ENCODE measurements around the gene PSMA7. TPM values are rescaled to one million over a fixed set of nuclear protein-coding genes. Genes with fewer than 3 reads are reported as not detected.

The PSMA7 gene
- total RNA-seq, 2 experiments from 2014 or later: 432 to 433 TPM

DNA sequence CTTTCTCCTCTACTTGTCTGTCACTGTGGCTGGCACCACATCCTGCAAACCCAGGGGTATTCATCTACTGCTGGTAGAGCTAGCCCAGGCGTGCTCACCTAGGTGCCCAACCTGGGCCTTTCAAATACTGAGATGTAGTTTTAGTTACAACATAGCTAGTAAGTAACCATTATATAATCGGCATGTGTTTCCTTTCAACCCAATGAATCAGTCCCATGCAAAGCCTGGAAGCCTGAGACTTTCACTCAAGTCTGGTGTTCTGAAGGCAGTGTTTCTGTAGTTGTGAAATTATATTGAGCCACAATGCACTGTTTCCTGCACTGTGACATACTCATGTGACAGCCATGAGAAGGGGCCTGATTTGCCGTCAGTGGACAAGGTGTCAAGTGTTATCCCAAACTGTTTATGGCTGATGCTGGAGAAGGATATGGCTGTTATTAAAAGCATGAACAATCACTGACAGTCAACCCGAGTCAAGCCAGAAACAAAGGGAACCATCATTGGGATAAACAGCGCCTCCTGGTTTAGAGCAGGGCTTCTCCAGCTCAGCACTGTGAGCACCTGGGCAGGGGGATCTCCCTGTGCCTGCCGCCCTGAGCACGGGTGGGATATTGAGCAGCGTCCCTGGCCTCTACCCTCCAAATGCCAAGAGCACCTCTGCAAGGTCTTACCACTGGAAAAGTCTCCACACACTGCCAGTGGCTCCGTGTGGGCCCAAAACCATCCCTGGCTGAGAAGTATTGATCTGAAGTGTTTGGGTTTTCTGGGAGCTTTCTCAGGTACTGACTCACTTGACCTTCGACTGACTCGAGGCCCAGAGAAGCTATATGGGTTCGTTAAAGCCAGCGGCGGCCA lies 1.6 kb downstream of the PSMA7 start:
- POLR2A ChIA-PET: interaction anchor here (1.4 to 2.6 kb wide), 2 partner anchors 20 kb away, joined by 6 read pairs; partner anchors contain the start of gene LSM14B
- CTCF ChIA-PET: interaction anchor here (1.0 to 2.2 kb wide), 6 partner anchors 13 to 131 kb away, joined by 3 to 11 read pairs (median 4); partner anchors contain the start of gene LSM14B

DNA sequence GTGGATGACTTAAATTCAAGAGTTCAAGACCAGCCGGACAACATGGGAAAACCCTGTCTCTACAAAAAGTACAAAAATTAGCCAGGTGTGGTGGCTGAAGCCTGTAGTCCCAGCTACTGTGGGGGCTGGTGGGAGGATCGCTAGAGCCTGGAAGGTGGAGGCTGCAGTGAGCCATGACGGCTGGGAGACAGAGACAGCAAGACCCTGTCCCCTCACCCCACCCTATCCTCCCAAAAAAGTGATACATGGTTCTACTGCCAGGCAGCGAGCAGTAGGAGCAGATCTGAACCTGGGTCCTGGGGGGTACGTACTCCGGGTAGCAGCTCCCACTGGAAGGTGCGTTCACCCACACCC lies 2.2 kb downstream of the PSMA7 start:
- POLR2A ChIA-PET: interaction anchor here (1.4 kb wide), 1 partner anchor 19 kb away, joined by 6 read pairs; the partner anchor contains the start of gene LSM14B
- CTCF ChIA-PET: interaction anchor here (1.1 to 2.2 kb wide), 4 partner anchors 14 to 130 kb away, joined by 3 to 11 read pairs (median 5); partner anchors contain the start of gene LSM14B

DNA sequence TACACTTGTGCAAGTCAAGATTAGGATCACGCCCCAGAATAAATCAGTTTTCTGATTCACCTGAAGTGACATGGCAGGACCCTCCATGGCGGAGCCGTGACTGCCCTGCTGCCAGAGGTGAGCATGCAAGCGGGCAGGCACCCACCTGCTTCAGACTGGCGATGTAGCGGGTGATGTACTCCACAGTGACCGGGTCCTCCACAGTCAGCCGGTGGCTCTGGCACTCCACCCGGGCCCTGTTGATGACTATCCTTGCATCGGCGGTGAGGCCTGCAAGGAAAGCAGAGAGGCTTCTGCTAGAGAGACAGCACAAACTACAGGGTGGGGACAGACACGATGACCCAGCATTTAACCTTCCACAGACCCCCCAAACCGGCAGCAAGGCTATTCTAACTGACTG lies 3.6 kb downstream of the PSMA7 start:
- CTCF ChIA-PET: no interaction called here
- POLR2A ChIA-PET: no interaction called here

DNA sequence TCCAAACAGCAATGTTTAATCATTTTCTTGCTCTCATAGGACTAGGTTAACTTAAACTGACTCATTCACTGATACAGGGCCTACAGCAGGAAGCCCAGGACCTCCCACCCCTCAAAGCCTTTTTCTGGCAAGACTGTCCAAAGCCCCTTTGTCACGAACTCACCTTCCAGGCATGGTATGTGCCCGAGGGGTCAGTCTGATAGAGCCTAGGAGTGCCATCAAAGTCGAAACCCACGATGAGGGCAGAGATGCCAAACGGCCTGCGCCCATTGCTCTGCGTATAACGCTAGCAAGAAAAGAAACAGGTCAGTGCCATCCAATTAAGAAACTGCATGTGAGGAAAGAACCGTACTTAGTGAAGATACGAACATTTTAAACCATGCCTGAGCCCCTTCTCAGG lies 4.3 kb downstream of the PSMA7 start:
- CTCF ChIA-PET: interaction anchor here (0.7 to 0.9 kb wide), 2 partner anchors 17 to 629 kb away, joined by 3 read pairs; no protein-coding TSS in a partner anchor
- POLR2A ChIA-PET: no interaction called here

DNA sequence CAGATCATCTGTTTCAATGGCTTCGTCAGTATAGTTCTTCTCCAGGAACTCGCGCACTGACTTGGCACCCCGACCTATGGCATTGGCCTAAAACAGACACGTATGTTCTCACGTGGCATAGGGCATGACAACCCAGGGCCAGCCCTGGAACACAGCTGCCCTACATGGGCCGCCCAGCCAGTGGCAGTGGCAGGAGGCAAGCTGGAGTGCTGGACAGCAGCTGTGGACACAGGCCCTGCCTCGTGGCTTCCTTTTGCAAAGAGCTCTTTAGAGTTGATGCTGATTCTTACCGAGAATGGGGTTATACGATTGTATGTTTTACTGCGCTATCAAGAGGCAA lies 5.0 kb downstream of the PSMA7 start:
- ChIA-PET CTCF (interaction anchor here (0.7 to 0.9 kb wide), 3 partner anchors 16 to 628 kb away, joined by 3 to 4 read pairs (median 3); no protein-coding TSS in a partner anchor), POLR2A (no interaction called here)

DNA sequence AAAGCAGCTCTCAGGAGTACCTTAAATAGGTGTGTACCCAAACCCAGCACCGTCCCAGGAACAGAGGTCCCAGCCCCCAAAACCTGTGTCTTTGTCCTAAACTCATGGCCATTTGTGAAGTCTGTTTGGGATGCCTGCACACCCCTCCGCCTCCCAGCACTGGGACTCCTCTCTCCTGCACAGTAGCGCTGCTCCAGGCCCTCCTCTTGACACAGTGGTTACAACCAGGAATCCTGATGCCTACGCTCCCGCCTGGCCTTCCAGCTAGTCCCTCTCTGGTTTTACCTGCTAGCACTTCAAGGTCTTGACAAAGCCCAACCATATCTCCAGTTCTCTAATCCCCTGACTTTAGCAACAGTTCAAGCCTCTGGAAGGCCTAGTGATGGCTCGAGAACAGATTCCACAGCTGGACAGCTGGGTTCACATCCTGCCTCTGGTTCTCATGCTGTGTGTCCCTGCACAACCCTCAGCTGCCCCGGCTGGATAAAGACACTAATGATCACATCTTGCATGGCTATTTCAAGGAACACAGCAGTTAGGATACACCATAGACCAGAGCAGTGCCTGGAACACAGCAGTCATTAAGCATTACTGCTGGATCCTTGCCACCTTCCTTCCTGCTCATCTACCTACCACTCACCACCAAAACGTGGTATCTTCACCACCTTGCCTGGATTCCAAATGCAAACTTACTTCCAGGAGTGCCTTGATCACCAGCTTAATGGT lies 5.6 kb downstream of the PSMA7 start:
- CTCF ChIA-PET: interaction anchor here (0.9 kb wide), 2 partner anchors 16 to 126 kb away, joined by 3 to 4 read pairs; no protein-coding TSS in a partner anchor
- POLR2A ChIA-PET: no interaction called here

DNA sequence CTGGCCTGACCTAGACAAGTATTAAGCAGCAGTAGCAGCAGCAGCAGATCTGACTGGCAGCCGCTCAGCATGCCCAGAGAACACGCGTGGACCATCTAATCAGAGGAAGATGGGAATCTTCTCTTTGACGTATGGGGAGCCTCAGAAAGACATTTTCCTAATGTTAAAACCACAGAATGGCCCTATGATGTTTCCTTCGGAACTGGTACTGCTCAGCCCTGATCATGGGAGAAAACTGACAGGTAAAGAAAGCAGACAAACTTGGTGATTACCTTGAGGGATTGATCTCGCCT lies 6.2 kb downstream of the PSMA7 start:
- POLR2A ChIA-PET: no interaction called here
- CTCF ChIA-PET: interaction anchor here (2.0 kb wide), 1 partner anchor 126 kb away, joined by 7 read pairs; no protein-coding TSS in a partner anchor

DNA sequence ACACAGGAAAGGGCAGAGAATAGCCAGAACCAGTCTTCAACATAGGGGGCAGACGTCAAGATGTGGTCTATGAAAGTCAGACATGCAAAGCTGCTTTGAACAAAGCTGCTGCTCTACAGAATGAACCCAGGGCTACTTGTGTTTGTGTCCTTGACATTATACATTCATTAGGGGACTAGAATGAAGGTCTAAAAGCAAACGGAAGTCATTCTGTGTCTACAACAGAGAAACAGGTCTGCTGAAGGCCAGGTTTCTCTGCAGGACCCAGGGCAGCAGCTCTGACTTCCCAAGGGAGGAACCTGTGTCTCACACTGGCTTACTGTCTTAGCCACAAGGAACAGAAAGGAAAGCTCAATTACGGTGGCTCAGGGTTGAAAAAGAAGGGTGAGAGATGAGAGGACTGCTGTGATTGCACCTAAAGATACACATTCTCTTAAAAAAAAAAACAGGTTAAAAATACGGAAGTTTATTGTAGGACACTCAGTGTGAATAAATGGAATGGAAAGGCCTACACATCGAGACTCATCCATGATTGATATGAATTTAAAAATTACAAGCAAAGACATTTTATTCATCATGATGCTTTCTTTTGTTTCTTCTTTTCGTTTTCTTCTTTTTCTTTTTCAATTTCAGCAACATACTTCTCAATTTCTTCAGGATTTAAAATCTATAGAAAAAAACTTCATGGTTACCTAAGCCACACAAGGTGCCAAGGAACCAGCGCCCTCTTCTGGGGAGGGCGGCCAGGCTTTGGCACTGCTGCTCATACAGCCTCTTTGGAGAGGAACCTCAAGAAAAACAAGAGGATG lies 6.7 kb downstream of the PSMA7 start:
- POLR2A ChIA-PET: interaction anchor here (0.7 kb wide), 1 partner anchor 84 kb away, joined by 3 read pairs; no protein-coding TSS in a partner anchor
- CTCF ChIA-PET: interaction anchor here (1.2 to 2.0 kb wide), 2 partner anchors 35 to 125 kb away, joined by 3 to 7 read pairs; no protein-coding TSS in a partner anchor

DNA sequence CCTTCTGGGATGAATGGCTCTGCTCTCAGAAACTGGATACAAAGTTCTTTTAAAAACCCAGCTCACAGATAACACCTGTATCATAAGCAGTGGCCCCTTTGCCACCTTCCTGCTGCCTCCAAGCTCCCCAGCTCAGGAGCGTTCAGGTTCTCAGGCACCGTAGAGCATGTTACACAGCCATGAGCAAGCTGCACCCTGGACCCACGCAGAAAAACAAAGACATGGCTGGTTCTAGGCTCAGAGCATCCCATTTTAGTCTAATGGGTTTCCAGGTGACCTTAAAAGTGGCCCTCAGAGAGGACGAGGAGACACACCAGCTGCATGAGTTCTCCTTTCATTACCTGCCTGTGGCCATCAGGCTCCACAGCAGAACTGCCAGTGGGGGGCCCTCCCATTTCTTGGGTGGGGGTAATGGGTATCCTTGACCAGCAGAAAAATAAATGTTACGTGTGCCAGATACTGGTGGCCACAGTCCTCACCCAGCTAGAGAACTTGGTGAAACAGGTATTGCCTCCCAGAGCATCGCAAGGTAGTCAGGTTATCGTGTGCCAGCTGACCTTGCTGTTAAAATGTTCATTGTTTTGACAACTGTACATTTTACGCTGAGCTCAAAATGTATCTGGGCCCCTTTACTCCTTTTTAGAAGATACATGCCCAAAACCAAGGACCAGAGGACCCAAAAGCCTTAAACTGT lies 7.5 kb downstream of the PSMA7 start:
- POLR2A ChIA-PET: interaction anchor here (0.7 to 1.4 kb wide), 3 partner anchors 11 to 83 kb away, joined by 3 to 4 read pairs (median 4); no protein-coding TSS in a partner anchor
- CTCF ChIA-PET: interaction anchor here (1.2 to 2.0 kb wide), 2 partner anchors 36 to 125 kb away, joined by 3 to 7 read pairs; no protein-coding TSS in a partner anchor

DNA sequence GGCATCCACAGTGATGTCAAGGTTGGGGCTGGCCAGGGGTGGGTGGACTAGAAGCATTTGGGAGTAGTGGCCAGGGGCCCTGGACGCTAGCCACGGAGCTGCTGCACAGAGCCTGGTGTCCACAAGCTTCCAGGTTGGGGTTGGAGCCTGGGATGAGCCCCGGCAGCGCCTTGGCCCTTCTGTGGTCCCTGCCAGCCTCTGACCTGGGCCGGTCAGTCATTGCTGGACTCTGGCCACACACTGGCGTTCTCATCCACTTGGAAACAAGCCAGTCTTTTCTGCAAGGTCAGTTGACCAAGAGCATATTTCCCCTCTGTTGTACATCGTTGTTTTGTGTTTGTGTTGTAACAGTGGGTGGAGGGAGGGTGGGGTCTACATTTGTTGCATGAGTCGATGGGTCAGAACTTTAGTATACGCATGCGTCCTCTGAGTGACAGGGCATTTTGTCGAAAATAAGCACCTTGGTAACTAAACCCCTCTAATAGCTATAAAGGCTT lies 8.4 kb downstream of the PSMA7 start:
- CTCF ChIA-PET: interaction anchor here (2.0 kb wide), 1 partner anchor 124 kb away, joined by 7 read pairs; no protein-coding TSS in a partner anchor
- POLR2A ChIA-PET: interaction anchor here (0.6 to 1.4 kb wide), 3 partner anchors 10 to 143 kb away, joined by 4 read pairs; no protein-coding TSS in a partner anchor

DNA sequence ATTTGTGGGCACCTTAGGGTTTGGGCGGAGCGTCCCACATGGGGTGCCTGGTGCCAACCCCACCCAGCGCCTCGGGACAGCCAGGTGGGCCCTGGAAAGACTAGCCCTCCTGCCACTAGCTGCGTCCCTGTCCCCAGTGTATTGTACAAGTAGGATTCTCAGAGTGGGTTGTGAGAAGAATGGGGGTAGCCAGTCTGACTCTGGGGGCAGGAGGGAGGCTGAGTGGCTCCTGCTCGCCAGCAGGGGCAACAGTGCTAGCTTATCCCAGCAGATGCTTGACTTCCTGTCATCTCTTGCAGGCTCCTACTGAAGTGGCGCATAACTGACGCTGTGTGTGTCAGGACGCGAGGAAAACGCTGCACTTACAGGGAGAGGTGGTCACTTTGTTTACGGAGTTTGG lies 9.3 kb downstream of the PSMA7 start:
- POLR2A ChIA-PET: no interaction called here

DNA sequence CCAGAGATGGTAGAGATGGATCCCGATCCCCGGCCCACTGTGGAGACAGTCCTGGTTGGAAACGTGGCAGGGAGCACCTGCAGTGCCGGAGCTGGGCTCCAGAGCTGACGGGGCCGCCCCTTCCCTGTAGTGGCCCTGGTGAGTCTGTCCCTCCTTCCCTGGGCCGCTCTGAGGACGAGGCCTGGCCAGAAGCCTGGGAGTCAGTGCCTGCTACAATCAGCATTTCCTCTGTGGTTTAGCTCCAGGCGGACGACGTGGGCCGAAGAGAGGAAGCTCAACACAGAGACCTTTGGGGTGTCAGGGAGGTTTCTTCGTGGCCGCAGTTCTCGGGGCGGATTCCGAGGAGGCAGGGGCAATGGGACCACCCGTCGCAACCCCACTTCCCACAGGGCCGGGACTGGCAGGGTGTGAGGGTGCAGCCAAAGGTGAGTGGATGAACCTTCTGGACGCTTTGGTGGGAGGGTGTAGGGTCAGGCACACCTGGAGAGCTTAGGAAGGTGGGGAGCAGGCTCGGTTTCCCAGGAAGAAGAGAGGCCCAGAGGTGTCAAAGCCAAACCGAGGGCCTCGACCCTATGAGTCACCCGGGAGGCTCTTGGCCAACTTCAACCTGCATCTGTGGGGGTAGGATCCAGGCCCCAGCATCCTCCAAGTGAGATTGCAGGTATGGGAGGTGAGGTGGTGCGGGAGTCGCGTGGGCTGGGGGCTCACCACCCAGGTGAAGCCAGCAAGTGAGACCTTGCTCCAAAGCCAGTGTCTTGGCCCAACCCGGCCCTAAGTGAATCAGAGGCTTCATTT lies 9.9 kb downstream of the PSMA7 start:
- POLR2A ChIA-PET: no interaction called here
- CTCF ChIA-PET: interaction anchor here (1.3 kb wide), 1 partner anchor 12 kb away, joined by 3 read pairs; no protein-coding TSS in a partner anchor

More for the DNA sequence above, 9.3 kb downstream of the PSMA7 start:
- CTCF ChIA-PET: interaction anchor here (1.3 kb wide), 1 partner anchor 12 kb away, joined by 3 read pairs; no protein-coding TSS in a partner anchor

DNA sequence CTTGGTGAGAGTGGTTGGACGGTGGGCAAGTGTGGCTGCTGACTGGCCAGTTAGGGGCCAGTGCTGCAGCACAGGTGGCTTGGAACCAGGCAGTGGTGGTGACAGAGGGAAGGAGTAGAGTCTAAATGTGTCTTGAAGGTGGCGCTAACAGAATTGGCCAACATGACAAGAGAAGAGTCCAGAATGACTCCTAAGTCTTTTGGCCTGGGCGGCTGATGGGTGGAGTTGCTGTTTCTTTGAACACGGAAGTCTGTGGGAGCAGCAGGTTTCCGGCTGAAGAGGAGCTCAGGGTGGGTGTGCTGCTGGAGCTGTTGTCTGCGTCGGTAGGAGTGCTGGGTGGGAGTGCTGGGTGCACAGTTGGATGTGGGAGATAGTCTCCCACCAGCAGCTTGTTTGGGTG lies 10.8 kb downstream of the PSMA7 start:
- CTCF ChIA-PET: no interaction called here

DNA sequence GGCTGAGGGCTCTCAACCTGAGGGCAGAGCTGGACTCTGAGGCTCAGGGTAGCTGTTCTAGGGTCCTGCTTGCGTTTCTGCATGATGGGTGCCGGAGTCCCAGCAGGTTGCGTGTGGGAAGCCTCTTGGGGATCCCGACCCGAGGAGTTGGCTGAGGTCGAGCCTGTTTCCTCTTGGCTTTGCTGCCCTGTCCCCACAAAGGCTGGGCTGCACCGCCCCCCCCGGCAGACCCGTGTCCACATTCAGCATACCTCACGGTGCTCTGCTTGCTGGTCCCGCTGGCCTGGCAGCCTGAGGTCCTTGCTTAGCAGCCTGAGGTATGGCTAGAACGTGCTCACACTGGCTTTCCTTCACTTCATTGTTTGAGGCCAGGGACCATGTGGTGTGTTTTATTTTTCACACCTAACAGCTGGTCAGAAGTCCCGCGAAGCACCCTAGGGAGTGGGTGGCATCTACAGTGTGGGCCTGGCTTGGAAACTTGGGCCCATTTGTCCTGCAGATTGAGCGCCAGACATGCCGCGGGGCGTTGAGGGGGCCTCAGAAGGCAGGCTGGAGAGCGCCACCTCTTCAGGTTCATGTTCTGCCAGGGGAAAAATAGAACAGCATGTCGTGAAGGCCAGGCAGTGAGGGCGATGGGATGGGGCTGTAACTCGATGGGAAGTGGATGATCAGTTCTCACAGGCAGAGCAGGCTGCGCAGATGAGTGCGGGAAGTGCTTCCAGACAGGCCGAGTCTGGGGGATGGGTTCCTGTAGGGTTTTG lies 11.5 kb downstream of the PSMA7 start:
- POLR2A ChIA-PET: no interaction called here
- CTCF ChIA-PET: no interaction called here

More for the DNA sequence above, 10.8 kb downstream of the PSMA7 start:
- POLR2A ChIA-PET: no interaction called here

DNA sequence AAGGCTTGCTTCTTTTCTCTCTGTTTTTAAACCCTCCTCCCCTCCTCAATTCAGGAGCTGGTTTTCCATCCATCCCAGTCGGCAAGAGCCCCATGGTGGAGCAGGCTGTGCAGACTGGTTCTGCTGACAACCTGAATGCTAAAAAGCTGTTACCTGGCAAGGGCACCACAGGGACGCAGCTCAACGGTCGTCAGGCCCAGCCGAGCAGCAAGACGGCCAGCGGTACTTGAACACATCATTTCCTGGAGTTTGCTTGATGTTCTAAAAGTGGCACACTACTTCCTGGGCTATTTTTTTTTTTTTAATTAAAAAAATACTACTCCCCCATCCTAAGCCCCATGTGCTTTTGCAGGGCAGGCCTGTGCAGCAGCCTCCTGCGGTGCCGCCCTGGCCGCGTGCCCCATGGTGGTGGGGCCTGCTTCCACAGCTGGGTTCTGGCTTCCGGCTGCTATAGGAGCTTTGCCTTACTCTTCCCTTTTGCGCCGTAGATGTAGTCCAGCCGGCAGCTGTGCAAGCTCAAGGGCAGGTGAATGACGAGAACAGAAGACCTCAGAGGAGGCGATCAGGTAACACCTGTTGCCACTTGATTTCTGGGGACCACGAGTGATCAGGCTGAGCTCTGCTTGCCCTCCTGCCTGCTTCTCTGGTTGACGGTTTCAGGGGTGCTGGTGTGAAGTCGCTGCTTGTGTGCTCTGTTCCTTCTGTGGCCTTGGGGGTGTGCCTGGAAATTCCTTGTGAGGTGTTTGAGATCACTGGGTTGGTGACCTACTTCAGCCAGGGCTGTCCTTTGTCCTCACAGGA lies 13.3 kb downstream of the PSMA7 start:
- ChIA-PET POLR2A (no interaction called here), CTCF (no interaction called here)

DNA sequence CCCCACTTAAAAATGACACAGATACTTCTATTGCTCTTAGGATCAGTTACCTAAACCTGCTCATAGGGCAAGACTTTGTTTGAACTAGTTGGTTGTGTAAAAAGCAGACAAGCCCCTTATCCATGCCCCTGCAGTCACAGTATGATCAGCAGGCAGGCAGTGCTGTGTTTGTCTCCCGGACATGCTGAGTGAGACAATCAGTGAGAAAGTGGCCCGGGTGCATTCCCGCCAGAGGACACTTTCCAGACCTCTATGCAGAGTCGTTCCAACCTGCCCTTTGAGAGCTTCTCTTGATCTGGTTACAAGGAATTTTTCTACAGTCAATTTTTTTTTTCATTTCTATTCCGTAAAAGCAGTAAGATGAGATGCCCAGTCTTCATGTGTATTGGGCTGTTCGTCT lies 14.7 kb downstream of the PSMA7 start:
- POLR2A ChIA-PET: interaction anchor here (0.5 kb wide), 1 partner anchor 60 kb away, joined by 3 read pairs; no protein-coding TSS in a partner anchor
- CTCF ChIA-PET: interaction anchor here (1.2 kb wide), 1 partner anchor 13 kb away, joined by 3 read pairs; no protein-coding TSS in a partner anchor
